ENCODE measurements around the gene CACNA1B.

Gene CACNA1B

DNA sequence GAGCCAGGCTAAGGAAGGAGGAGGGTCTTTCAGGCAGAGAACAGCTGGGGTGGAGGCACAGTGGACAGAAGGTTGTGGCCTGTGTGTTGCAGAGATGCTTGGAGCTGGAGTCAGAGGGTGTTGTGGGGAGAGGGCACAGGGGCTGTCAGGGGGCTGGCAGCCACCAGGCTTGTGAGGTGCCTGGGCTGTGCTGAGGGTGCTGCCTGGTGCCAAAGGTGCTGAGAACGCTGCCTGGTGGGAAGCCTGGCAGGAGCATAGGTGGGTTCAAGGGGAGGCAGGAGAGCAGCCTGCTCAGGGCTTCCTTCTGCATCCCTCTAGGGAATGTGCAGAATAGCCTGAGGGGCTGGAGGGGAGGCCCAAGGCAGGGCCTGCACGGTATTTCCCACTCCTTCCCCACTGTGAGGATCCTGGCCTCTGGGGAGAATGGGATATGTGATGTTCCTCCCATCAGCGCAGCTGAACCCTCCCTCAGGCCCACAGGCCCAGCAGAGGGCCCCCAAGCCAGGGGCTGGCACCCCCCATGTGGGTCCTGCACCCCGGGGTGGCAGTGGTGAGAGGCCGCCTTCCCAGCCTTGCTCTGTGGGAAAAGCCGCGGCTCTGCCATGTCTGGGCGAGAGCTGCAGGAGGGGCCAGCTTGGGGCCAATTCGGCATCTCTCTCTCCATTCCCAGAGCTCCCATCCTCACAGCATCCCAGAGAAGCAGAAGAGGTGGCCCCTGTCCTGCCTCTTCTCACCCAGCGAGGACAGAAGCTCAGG, 76.3 kb downstream of the CACNA1B start:
- H3K27ac ChIP-seq: no peak overlapping the region
- H4K20me1 ChIP-seq (ENCODE audit: insufficient read depth): no peaks in the 10 kb centered on the region
- H3K36me3 ChIP-seq (ENCODE audit: insufficient read depth): no peaks in the 10 kb centered on the region
- TF ChIP-seq, protein P1, sequence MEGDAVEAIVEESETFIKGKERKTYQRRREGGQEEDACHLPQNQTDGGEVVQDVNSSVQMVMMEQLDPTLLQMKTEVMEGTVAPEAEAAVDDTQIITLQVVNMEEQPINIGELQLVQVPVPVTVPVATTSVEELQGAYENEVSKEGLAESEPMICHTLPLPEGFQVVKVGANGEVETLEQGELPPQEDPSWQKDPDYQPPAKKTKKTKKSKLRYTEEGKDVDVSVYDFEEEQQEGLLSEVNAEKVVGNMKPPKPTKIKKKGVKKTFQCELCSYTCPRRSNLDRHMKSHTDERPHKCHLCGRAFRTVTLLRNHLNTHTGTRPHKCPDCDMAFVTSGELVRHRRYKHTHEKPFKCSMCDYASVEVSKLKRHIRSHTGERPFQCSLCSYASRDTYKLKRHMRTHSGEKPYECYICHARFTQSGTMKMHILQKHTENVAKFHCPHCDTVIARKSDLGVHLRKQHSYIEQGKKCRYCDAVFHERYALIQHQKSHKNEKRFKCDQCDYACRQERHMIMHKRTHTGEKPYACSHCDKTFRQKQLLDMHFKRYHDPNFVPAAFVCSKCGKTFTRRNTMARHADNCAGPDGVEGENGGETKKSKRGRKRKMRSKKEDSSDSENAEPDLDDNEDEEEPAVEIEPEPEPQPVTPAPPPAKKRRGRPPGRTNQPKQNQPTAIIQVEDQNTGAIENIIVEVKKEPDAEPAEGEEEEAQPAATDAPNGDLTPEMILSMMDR (conservative IDR thresholded peaks at IDR 0.05; ENCODE audit: low read depth, low read length): no peak
- no peaks in the 10 kb centered on the region for H3K27me3 ChIP-seq (ENCODE audit: insufficient read depth, low read depth)
- no peak overlapping the region for H3K9ac ChIP-seq
- no peak overlapping the region for H2AFZ ChIP-seq (ENCODE audit: low read depth)
- no peak overlapping the region for H3K4me2 ChIP-seq
- no peak overlapping the region for H3K4me3 ChIP-seq (IDR thresholded peaks at IDR 0.05; ENCODE audit: insufficient read depth, low read depth, low read length)
- H3K4me1 ChIP-seq (ENCODE audit: low read depth, poor library complexity, severe bottlenecking): peaks cover 17% of the 10 kb centered on the region
- H3K79me2 ChIP-seq (ENCODE audit: insufficient read depth, low read depth): no peaks in the 10 kb centered on the region

GRCh38 chr9:137955224-137955570, 77.6 kb downstream of the CACNA1B start:
- TF ChIP-seq, protein P1 (conservative IDR thresholded peaks at IDR 0.05; ENCODE audit: low read depth, low read length): no peak
- H3K36me3 ChIP-seq (ENCODE audit: insufficient read depth): no peaks in the 10 kb centered on the region
- no peak overlapping the region for H3K4me2 ChIP-seq
- no peaks in the 10 kb centered on the region for H3K79me2 ChIP-seq (ENCODE audit: insufficient read depth, low read depth)
- no peak overlapping the region for H3K27ac ChIP-seq
- no peak overlapping the region for H3K4me3 ChIP-seq (IDR thresholded peaks at IDR 0.05; ENCODE audit: insufficient read depth, low read depth, low read length)
- no peaks in the 10 kb centered on the region for H3K27me3 ChIP-seq (ENCODE audit: insufficient read depth, low read depth)
- no peak overlapping the region for H3K9ac ChIP-seq
- peaks cover 17% of the 10 kb centered on the region for H3K4me1 ChIP-seq (ENCODE audit: low read depth, poor library complexity, severe bottlenecking)
- no peaks in the 10 kb centered on the region for H4K20me1 ChIP-seq (ENCODE audit: insufficient read depth)
- no peak overlapping the region for H2AFZ ChIP-seq (ENCODE audit: low read depth)

DNA sequence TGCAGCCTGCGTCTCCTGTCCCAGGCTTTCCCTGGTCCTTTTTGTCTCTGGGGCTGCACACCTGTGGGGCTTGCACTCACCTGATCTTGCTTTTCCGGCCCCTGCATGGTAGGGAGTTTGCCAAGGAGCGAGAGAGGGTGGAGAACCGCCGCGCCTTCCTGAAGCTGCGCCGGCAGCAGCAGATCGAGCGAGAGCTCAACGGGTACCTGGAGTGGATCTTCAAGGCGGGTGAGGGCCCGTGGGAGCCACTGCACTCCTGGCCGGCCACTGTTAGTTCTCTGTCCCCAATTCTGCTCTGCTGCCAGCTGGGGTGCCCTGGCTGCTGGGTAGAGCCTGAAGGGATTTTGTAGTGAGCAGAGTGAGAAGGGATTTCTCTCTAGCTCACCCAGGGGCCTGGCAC, 78.0 kb downstream of the CACNA1B start:
- H3K27ac ChIP-seq: no peak overlapping the region
- H3K9ac ChIP-seq: no peak overlapping the region
- H3K27me3 ChIP-seq (ENCODE audit: insufficient read depth, low read depth): no peaks in the 10 kb centered on the region
- H3K36me3 ChIP-seq (ENCODE audit: insufficient read depth): no peaks in the 10 kb centered on the region
- H3K4me3 ChIP-seq (IDR thresholded peaks at IDR 0.05; ENCODE audit: insufficient read depth, low read depth, low read length): no peak overlapping the region
- H2AFZ ChIP-seq (ENCODE audit: low read depth): no peak overlapping the region
- H4K20me1 ChIP-seq (ENCODE audit: insufficient read depth): no peaks in the 10 kb centered on the region
- H3K4me2 ChIP-seq: no peak overlapping the region
- H3K79me2 ChIP-seq (ENCODE audit: insufficient read depth, low read depth): no peaks in the 10 kb centered on the region
- peaks cover 17% of the 10 kb centered on the region for H3K4me1 ChIP-seq (ENCODE audit: low read depth, poor library complexity, severe bottlenecking)
- TF ChIP-seq, protein P1 (conservative IDR thresholded peaks at IDR 0.05; ENCODE audit: low read depth, low read length): no peak

DNA sequence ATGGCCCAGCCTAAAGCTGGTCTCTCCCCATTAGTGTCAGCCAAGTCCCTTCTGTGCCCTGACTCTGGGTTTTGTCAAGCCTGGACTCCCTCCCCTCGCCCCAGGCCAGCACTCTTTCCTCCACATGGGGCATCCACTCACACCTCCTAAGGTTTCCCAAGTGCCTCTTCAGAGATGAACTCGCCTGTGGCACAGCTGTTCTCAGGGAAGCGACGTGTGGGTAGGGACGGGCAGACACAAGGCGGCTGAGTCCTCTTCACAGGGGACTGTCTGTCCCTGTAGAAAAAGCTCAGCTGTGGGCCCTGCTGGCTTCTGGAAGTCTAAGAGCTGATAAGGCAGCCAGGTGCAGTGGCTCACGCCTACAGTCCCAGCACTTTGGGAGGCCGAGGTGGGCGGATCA, 78.5 kb downstream of the CACNA1B start:
- Histone ChIP-seq H3K79me2 (ENCODE audit: insufficient read depth, low read depth) (no peaks in the 10 kb centered on the region), H3K9ac (no peak overlapping the region), H4K20me1 (ENCODE audit: insufficient read depth) (no peaks in the 10 kb centered on the region), H3K27me3 (ENCODE audit: insufficient read depth, low read depth) (no peaks in the 10 kb centered on the region), H2AFZ (ENCODE audit: low read depth) (no peak overlapping the region), H3K4me1 (ENCODE audit: low read depth, poor library complexity, severe bottlenecking) (peaks cover 12% of the 10 kb centered on the region), H3K4me3 (IDR thresholded peaks at IDR 0.05; ENCODE audit: insufficient read depth, low read depth, low read length) (no peak overlapping the region), H3K36me3 (ENCODE audit: insufficient read depth) (no peaks in the 10 kb centered on the region), H3K27ac (no peak overlapping the region), H3K4me2 (no peak overlapping the region)
- TF ChIP-seq, protein P1 (conservative IDR thresholded peaks at IDR 0.05; ENCODE audit: low read depth, low read length): no peak

Measured in KMS-11 (cell line).